ENCODE measurements around the gene PPY.
"Not testable (repeated sequence)": the region's sequence is repeated elsewhere in the genome, so short reads cannot be mapped to it uniquely, and the experiment has no call there.

Gene PPY

GRCh38 chr17:43961954-43962353 lies 19.7 kb upstream of the PPY start:
- no peak overlapping the region for H3K18ac ChIP-seq (ENCODE audit: low read length)
- H3K79me2 ChIP-seq (ENCODE audit: control insufficient read depth, insufficient read depth, low read length, poor library complexity), result no peaks in the 10 kb centered on the region
- H3K36me3 ChIP-seq (ENCODE audit: control insufficient read depth in 1 of 2, insufficient read depth in 2 of 2, low read length in 2 of 2), result no peaks in the 10 kb centered on the region
- no peak overlapping the region for H3K4me2 ChIP-seq (ENCODE audit: low read length)
- H2BK12ac ChIP-seq (ENCODE audit: low read length), result no peak overlapping the region
- no peak overlapping the region for H3K9ac ChIP-seq (ENCODE audit: low read length)
- no peak for DNase-seq
- no peaks in the 10 kb centered on the region for H3K79me1 ChIP-seq (ENCODE audit: low read length)
- no peak overlapping the region for H3K14ac ChIP-seq (ENCODE audit: low read length)
- no peak overlapping the region for H4K8ac ChIP-seq (ENCODE audit: low read depth, low read length)
- peaks cover 0 to 2% of the 10 kb centered on the region in 2 experiments for H3K4me1 ChIP-seq (ENCODE audit: control insufficient read depth in 1 of 2, insufficient read depth in 2 of 2, low read length in 2 of 2)
- no peak overlapping the region for H2AFZ ChIP-seq (ENCODE audit: insufficient read depth, low read length, poor library complexity)
- no peak overlapping the region for H3K4ac ChIP-seq (ENCODE audit: low read depth, low read length)
- H4K12ac ChIP-seq (ENCODE audit: low read depth, low read length), result no peak overlapping the region
- H3K9me3 ChIP-seq (ENCODE audit: insufficient read depth, low read depth, low read length), result no peaks in the 10 kb centered on the region
- no peaks in the 10 kb centered on the region for H3K27me3 ChIP-seq (ENCODE audit: insufficient read depth, low read length)
- no peak overlapping the region for H2BK5ac ChIP-seq (ENCODE audit: low read depth, low read length, poor library complexity)
- no peak overlapping the region for H3K23ac ChIP-seq (ENCODE audit: low read length)
- no peak overlapping the region for H4K91ac ChIP-seq (ENCODE audit: low read depth, low read length)
- no peak overlapping the region for H3K27ac ChIP-seq (ENCODE audit: low read depth, low read length)
- no CpG with 5 or more reads among the region's 2 CpGs for WGBS (ENCODE audit: extremely low coverage, insufficient coverage, insufficient read length)
- H2BK120ac ChIP-seq (ENCODE audit: insufficient read depth, low read length, poor library complexity), result no peak overlapping the region
- no peak overlapping the region for H3K4me3 ChIP-seq (ENCODE audit: low read depth, low read length)
- H2AK5ac ChIP-seq (ENCODE audit: low read length), result no peak overlapping the region

GRCh38 chr17:43961292-43961691 lies 19.0 kb upstream of the PPY start:
- not testable (repeated sequence) for H4K8ac ChIP-seq (ENCODE audit: low read depth, low read length); H2BK5ac ChIP-seq (ENCODE audit: low read depth, low read length, poor library complexity); H3K4me1 ChIP-seq (ENCODE audit: control insufficient read depth in 1 of 2, insufficient read depth in 2 of 2, low read length in 2 of 2); H4K91ac ChIP-seq (ENCODE audit: low read depth, low read length); H2AFZ ChIP-seq (ENCODE audit: insufficient read depth, low read length, poor library complexity); H3K4me2 ChIP-seq (ENCODE audit: low read length); H3K36me3 ChIP-seq (ENCODE audit: control insufficient read depth in 1 of 2, insufficient read depth in 2 of 2, low read length in 2 of 2); H2BK120ac ChIP-seq (ENCODE audit: insufficient read depth, low read length, poor library complexity); DNase-seq; H3K79me1 ChIP-seq (ENCODE audit: low read length); H3K4ac ChIP-seq (ENCODE audit: low read depth, low read length); H3K23ac ChIP-seq (ENCODE audit: low read length); H3K14ac ChIP-seq (ENCODE audit: low read length); H3K27me3 ChIP-seq (ENCODE audit: insufficient read depth, low read length); H3K18ac ChIP-seq (ENCODE audit: low read length); H2BK12ac ChIP-seq (ENCODE audit: low read length); H3K4me3 ChIP-seq (ENCODE audit: low read depth, low read length); H3K9me3 ChIP-seq (ENCODE audit: insufficient read depth, low read depth, low read length); H3K79me2 ChIP-seq (ENCODE audit: control insufficient read depth, insufficient read depth, low read length, poor library complexity); H4K12ac ChIP-seq (ENCODE audit: low read depth, low read length); H3K27ac ChIP-seq (ENCODE audit: low read depth, low read length); H3K9ac ChIP-seq (ENCODE audit: low read length); H2AK5ac ChIP-seq (ENCODE audit: low read length)
- WGBS (ENCODE audit: extremely low coverage, insufficient coverage, insufficient read length), result no CpG with 5 or more reads among the region's 6 CpGs

- H2BK12ac ChIP-seq (ENCODE audit: low read length), result no peak overlapping the region
- H3K4me1 ChIP-seq (ENCODE audit: control insufficient read depth in 1 of 2, insufficient read depth in 2 of 2, low read length in 2 of 2), result no peaks in the 10 kb centered on the region
- no peaks in the 10 kb centered on the region for H3K36me3 ChIP-seq (ENCODE audit: control insufficient read depth in 1 of 2, insufficient read depth in 2 of 2, low read length in 2 of 2)
- no peak overlapping the region for H3K18ac ChIP-seq (ENCODE audit: low read length)
- H3K27me3 ChIP-seq (ENCODE audit: insufficient read depth, low read length), result peaks cover 9% of the 10 kb centered on the region
- H4K8ac ChIP-seq (ENCODE audit: low read depth, low read length), result no peak overlapping the region
- H2AFZ ChIP-seq (ENCODE audit: insufficient read depth, low read length, poor library complexity), result no peak overlapping the region
- no peaks in the 10 kb centered on the region for H3K79me2 ChIP-seq (ENCODE audit: control insufficient read depth, insufficient read depth, low read length, poor library complexity)
- peaks cover 2% of the 10 kb centered on the region for H3K9me3 ChIP-seq (ENCODE audit: insufficient read depth, low read depth, low read length)
- no peak overlapping the region for H3K9ac ChIP-seq (ENCODE audit: low read length)
- H2AK5ac ChIP-seq (ENCODE audit: low read length), result no peak overlapping the region
- no CpG with 5 or more reads among the region's 2 CpGs for WGBS (ENCODE audit: extremely low coverage, insufficient coverage, insufficient read length)
- no peak overlapping the region for H3K4me3 ChIP-seq (ENCODE audit: low read depth, low read length)
- no peak for DNase-seq
- H3K23ac ChIP-seq (ENCODE audit: low read length), result no peak overlapping the region
- H3K79me1 ChIP-seq (ENCODE audit: low read length), result no peaks in the 10 kb centered on the region
- no peak overlapping the region for H3K14ac ChIP-seq (ENCODE audit: low read length)
- H3K4me2 ChIP-seq (ENCODE audit: low read length), result no peak overlapping the region
- H3K4ac ChIP-seq (ENCODE audit: low read depth, low read length), result no peak overlapping the region
- H2BK5ac ChIP-seq (ENCODE audit: low read depth, low read length, poor library complexity), result no peak overlapping the region
- H4K91ac ChIP-seq (ENCODE audit: low read depth, low read length), result no peak overlapping the region
- no peak overlapping the region for H2BK120ac ChIP-seq (ENCODE audit: insufficient read depth, low read length, poor library complexity)
- no peak overlapping the region for H4K12ac ChIP-seq (ENCODE audit: low read depth, low read length)
- no peak overlapping the region for H3K27ac ChIP-seq (ENCODE audit: low read depth, low read length)
These were observed 16.6 kb upstream of the PPY start for GRCh38 chr17:43958748-43959352.

GRCh38 chr17:43956222-43956621 lies 13.9 kb upstream of the PPY start:
- Histone ChIP-seq H3K27ac (ENCODE audit: low read depth, low read length) (no peak overlapping the region), H3K4me2 (ENCODE audit: low read length) (no peak overlapping the region), H2AFZ (ENCODE audit: insufficient read depth, low read length, poor library complexity) (no peak overlapping the region), H3K23ac (ENCODE audit: low read length) (no peak overlapping the region), H3K36me3 (ENCODE audit: control insufficient read depth in 1 of 2, insufficient read depth in 2 of 2, low read length in 2 of 2) (no peaks in the 10 kb centered on the region), H3K4me1 (ENCODE audit: control insufficient read depth in 1 of 2, insufficient read depth in 2 of 2, low read length in 2 of 2) (peaks cover 5 to 11% of the 10 kb centered on the region in 2 experiments), H4K12ac (ENCODE audit: low read depth, low read length) (no peak overlapping the region), H4K8ac (ENCODE audit: low read depth, low read length) (no peak overlapping the region), H2BK120ac (ENCODE audit: insufficient read depth, low read length, poor library complexity) (no peak overlapping the region), H3K27me3 (ENCODE audit: insufficient read depth, low read length) (peaks cover 32% of the 10 kb centered on the region), H2AK5ac (ENCODE audit: low read length) (no peak overlapping the region), H2BK12ac (ENCODE audit: low read length) (no peak overlapping the region), H3K9ac (ENCODE audit: low read length) (no peak overlapping the region), H3K9me3 (ENCODE audit: insufficient read depth, low read depth, low read length) (peaks cover 4% of the 10 kb centered on the region), H3K4ac (ENCODE audit: low read depth, low read length) (no peak overlapping the region), H3K18ac (ENCODE audit: low read length) (no peak overlapping the region), H4K91ac (ENCODE audit: low read depth, low read length) (no peak overlapping the region), H3K14ac (ENCODE audit: low read length) (no peak overlapping the region), H3K4me3 (ENCODE audit: low read depth, low read length) (no peak overlapping the region), H2BK5ac (ENCODE audit: low read depth, low read length, poor library complexity) (no peak overlapping the region), H3K79me1 (ENCODE audit: low read length) (no peaks in the 10 kb centered on the region), H3K79me2 (ENCODE audit: control insufficient read depth, insufficient read depth, low read length, poor library complexity) (no peaks in the 10 kb centered on the region)
- WGBS (ENCODE audit: extremely low coverage, insufficient coverage, insufficient read length), result no CpG with 5 or more reads among the region's 8 CpGs
- no peak for DNase-seq
